HG02884 (cell line): ENCODE data around the gene LMTK2.

Experiments
- ATAC-seq: cut with Tn5 transposase; IDR thresholded peaks from one replicate; pipeline ENCODE4 v1.9.1; 2021; ENCODE audit warnings: mild to moderate bottlenecking, moderate library complexity; ENCODE audit not compliant: unreplicated experiment

Gene LMTK2

GRCh38 chr7:98231493-98232262 is 125.0 kb downstream of the LMTK2 start:
- ATAC-seq: no peak

- no peak for ATAC-seq
Observed at GRCh38 chr7:98232263-98232585, 125.6 kb downstream of the LMTK2 start.

GRCh38 chr7:98232799-98233198 is 126.1 kb downstream of the LMTK2 start:
- ATAC-seq: no peak

GRCh38 chr7:98233219-98234070 is 126.8 kb downstream of the LMTK2 start:
- no peak for ATAC-seq

GRCh38 chr7:98234429-98235147 is 127.9 kb downstream of the LMTK2 start:
- ATAC-seq: no peak

- ATAC-seq: no peak
Observed at GRCh38 chr7:98235901-98236300, 129.2 kb downstream of the LMTK2 start.

GRCh38 chr7:98236355-98237185 is 129.9 kb downstream of the LMTK2 start:
- ATAC-seq: no peak

- no peak for ATAC-seq
Observed at GRCh38 chr7:98238076-98238475, 131.4 kb downstream of the LMTK2 start.

GRCh38 chr7:98238976-98239375 is 132.3 kb downstream of the LMTK2 start:
- ATAC-seq: no peak

- ATAC-seq: no peak
Observed at GRCh38 chr7:98240961-98241673, 134.5 kb downstream of the LMTK2 start.

GRCh38 chr7:98241674-98242241 is 135.1 kb downstream of the LMTK2 start:
- no peak for ATAC-seq

- no peak for ATAC-seq
Observed at GRCh38 chr7:98242342-98242741, 135.7 kb downstream of the LMTK2 start.

GRCh38 chr7:98242934-98243333 is 136.3 kb downstream of the LMTK2 start:
- no peak for ATAC-seq

- ATAC-seq: no peak
Observed at GRCh38 chr7:98244871-98245270, 138.2 kb downstream of the LMTK2 start.

GRCh38 chr7:98248156-98248555 is 141.5 kb downstream of the LMTK2 start:
- no peak for ATAC-seq

GRCh38 chr7:98249106-98249505 is 142.4 kb downstream of the LMTK2 start:
- no peak for ATAC-seq

GRCh38 chr7:98250789-98251188 is 144.1 kb downstream of the LMTK2 start:
- ATAC-seq: no peak

- ATAC-seq: peak; percentile 31
Observed at GRCh38 chr7:98251231-98251600, 144.6 kb downstream of the LMTK2 start.

- ATAC-seq: peak; percentile 95
Observed at GRCh38 chr7:98251601-98252424, 145.2 kb downstream of the LMTK2 start, which contains the start of gene TECPR1. Gene TECPR1 (minus strand): TSS chr7:98252232. CDS start chr7:98246146, 6,086 bp downstream.
